Neural cell (in vitro differentiated cells): ENCODE measurements around the gene PRR30.

Experiments
- EZH2 ChIP-seq: fragments of 200-600, 300-800 bp; shearing (Covaris generic), sonication (generic); IDR thresholded peaks from 2 replicates; pipeline ENCODE4 v1.6.1; 2014; ENCODE audit warnings: antibody characterized with exemption, low read length, borderline replicate concordance, mild to moderate bottlenecking; ENCODE audit not compliant: insufficient read depth, poor library complexity, severe bottlenecking
- TF ChIP-seq, protein P1 (sequence below): fragments of 450-650 bp; IDR thresholded peaks from 2 replicates; pipeline ENCODE4 v1.5.1; 2014; ENCODE audit warnings: antibody characterized with exemption, mild to moderate bottlenecking, moderate library complexity; ENCODE audit not compliant: poor library complexity, severe bottlenecking
- TF ChIP-seq, protein P2 (sequence below): IDR thresholded peaks from 2 replicates; pipeline ENCODE4 v1.6.1; 2012; ENCODE audit warnings: borderline replicate concordance

DNA sequence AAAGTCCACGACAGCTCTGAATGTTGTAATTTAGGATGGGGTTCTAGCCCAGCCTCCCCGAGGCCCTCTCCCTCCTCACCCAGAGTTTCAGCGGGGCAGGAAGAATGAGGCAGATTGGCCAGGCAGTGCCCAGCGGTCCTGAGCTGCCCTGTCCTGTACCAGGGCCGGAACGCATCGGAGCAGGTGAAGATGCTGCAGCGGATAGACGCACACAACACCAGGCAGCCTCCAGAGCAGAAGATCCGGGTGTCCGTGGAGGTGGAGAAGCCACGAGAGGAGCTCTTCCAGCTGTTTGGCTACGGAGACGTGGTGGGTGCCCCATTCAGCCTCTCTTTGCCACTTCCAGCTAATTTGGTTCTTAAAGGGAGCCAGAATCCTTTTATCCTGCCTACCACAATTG is 41.9 kb downstream of the PRR30 start:
- no peak for TF ChIP-seq EZH2
- TF ChIP-seq, protein P1, sequence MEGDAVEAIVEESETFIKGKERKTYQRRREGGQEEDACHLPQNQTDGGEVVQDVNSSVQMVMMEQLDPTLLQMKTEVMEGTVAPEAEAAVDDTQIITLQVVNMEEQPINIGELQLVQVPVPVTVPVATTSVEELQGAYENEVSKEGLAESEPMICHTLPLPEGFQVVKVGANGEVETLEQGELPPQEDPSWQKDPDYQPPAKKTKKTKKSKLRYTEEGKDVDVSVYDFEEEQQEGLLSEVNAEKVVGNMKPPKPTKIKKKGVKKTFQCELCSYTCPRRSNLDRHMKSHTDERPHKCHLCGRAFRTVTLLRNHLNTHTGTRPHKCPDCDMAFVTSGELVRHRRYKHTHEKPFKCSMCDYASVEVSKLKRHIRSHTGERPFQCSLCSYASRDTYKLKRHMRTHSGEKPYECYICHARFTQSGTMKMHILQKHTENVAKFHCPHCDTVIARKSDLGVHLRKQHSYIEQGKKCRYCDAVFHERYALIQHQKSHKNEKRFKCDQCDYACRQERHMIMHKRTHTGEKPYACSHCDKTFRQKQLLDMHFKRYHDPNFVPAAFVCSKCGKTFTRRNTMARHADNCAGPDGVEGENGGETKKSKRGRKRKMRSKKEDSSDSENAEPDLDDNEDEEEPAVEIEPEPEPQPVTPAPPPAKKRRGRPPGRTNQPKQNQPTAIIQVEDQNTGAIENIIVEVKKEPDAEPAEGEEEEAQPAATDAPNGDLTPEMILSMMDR: no peak
- TF ChIP-seq, protein P2, sequence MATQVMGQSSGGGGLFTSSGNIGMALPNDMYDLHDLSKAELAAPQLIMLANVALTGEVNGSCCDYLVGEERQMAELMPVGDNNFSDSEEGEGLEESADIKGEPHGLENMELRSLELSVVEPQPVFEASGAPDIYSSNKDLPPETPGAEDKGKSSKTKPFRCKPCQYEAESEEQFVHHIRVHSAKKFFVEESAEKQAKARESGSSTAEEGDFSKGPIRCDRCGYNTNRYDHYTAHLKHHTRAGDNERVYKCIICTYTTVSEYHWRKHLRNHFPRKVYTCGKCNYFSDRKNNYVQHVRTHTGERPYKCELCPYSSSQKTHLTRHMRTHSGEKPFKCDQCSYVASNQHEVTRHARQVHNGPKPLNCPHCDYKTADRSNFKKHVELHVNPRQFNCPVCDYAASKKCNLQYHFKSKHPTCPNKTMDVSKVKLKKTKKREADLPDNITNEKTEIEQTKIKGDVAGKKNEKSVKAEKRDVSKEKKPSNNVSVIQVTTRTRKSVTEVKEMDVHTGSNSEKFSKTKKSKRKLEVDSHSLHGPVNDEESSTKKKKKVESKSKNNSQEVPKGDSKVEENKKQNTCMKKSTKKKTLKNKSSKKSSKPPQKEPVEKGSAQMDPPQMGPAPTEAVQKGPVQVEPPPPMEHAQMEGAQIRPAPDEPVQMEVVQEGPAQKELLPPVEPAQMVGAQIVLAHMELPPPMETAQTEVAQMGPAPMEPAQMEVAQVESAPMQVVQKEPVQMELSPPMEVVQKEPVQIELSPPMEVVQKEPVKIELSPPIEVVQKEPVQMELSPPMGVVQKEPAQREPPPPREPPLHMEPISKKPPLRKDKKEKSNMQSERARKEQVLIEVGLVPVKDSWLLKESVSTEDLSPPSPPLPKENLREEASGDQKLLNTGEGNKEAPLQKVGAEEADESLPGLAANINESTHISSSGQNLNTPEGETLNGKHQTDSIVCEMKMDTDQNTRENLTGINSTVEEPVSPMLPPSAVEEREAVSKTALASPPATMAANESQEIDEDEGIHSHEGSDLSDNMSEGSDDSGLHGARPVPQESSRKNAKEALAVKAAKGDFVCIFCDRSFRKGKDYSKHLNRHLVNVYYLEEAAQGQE: no peak
